MCF 10A (cell line): ENCODE measurements around the gene TP53BP2. TPM values are rescaled to one million over a fixed set of nuclear protein-coding genes. Genes with fewer than 3 reads are reported as not detected.

Experiments used
- BruUV-seq: library from RNA; stranded (reverse); fragments of 400-500 nt; replicated peaks from 2 replicates; lab custom pipeline; 2021; lab: Mats Ljungman, UMichigan
- CTCF ChIA-PET: fragments of 300-600 bp; sonication (Branson Sonifier 250); formaldehyde crosslinking; extraction: SDS; loops from one replicate; lab custom pipeline; 2021; ENCODE audit warnings: antibody characterized with exemption, inconsistent platforms; lab: Yijun Ruan, JAX
- POLR2A ChIA-PET: fragments of 300-600, 350-650 bp; sonication (Branson Sonifier 250); formaldehyde crosslinking; extraction: SDS; loops from one replicate; lab custom pipeline; 2020; ENCODE audit warnings: antibody characterized with exemption, inconsistent platforms; lab: Yijun Ruan, JAX
- DNase-seq: peaks from one replicate; pipeline ENCODE4 v3.0.0-alpha.2; 2018; ENCODE audit not compliant: unreplicated experiment
- H3K27ac Mint-ChIP-seq: one replicate; pipeline ENCODE4 v1.8.0; 2022; ENCODE audit warnings: mild to moderate bottlenecking, low read depth, mixed read lengths; ENCODE audit not compliant: unreplicated experiment
- H3K27me3 Mint-ChIP-seq: one replicate; pipeline ENCODE4 v1.8.0; 2022; ENCODE audit warnings: mixed read lengths; ENCODE audit not compliant: insufficient read depth, unreplicated experiment
- H3K36me3 Mint-ChIP-seq: one replicate; pipeline ENCODE4 v1.8.0; 2022; ENCODE audit warnings: mild to moderate bottlenecking, moderate library complexity, mixed read lengths; ENCODE audit not compliant: insufficient read depth, unreplicated experiment
- H3K4me1 Mint-ChIP-seq: one replicate; pipeline ENCODE4 v1.8.0; 2022; ENCODE audit warnings: mixed read lengths; ENCODE audit not compliant: insufficient read depth, unreplicated experiment
- H3K4me3 Mint-ChIP-seq: one replicate; pipeline ENCODE4 v1.8.0; 2022; ENCODE audit warnings: mild to moderate bottlenecking, moderate library complexity, mixed read lengths; ENCODE audit not compliant: unreplicated experiment
- H3K9me3 Mint-ChIP-seq: one replicate; pipeline ENCODE4 v1.8.0; 2022; ENCODE audit warnings: mixed read lengths; ENCODE audit not compliant: unreplicated experiment
- intact Hi-C: fragments of 100-400 bp; cut with micrococcal nuclease; formaldehyde crosslinking; loops from 2 replicates; pipeline ENCODE4 v1.14.1; 2022
- total RNA-seq: library from RNA; stranded (reverse); gene quantifications from 2 replicates; pipeline ENCODE4 v1.2.3, GENCODE V29; 2022
- TF ChIP-seq, protein P1 (sequence below): fragments of 200-600 bp; IDR thresholded peaks from one replicate; pipeline ENCODE4 v1.8.0; 2022; ENCODE audit warnings: antibody characterized with exemption, mild to moderate bottlenecking; ENCODE audit not compliant: unreplicated experiment

Gene TP53BP2
- total RNA-seq, 1 experiment from 2014 or later = 64.0 TPM

DNA sequence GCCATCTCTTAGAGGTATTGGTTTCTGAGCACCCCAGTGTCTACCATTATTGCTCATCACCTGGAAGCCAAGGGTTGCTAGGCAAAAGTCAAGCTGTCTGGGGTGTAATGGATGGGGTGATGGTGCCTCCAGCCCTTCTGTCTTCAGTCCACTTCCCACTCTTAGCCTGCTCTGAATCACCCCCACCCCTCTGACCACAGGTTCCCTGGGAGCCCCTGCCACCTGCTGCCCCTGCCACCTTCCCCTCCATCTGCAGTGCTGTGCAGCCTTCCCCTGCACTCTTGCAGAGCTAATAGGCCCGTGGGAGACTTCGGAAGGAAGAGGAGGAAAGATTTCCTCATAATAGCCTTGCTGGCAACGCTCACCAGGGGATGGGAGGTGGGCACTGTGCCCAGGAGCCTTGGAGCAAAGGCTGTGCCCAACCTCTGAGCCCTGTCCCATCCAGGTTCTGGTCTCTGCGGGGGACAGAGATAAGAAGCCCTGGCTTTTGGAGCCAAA, 97.9 kb downstream of the TP53BP2 start:
- Mint-ChIP-seq H3K4me3 (no peak overlapping the region), H3K4me1 (peaks cover 12% of the 10 kb centered on the region), H3K27ac (peak overlapping the region; percentile 4), H3K9me3 (no peaks in the 10 kb centered on the region), H3K27me3 (no peaks in the 10 kb centered on the region), H3K36me3 (peaks cover 98% of the 10 kb centered on the region)
- intact Hi-C loops = no loop called here
- DNase-seq = peak; percentile 94
- POLR2A ChIA-PET = interaction anchor here (0.6 to 1.7 kb wide), 5 partner anchors 9 to 50 kb away, joined by 3 to 8 read pairs (median 3); no protein-coding TSS in a partner anchor
- BruUV-seq = no TSS peak
- TF ChIP-seq, protein P1, sequence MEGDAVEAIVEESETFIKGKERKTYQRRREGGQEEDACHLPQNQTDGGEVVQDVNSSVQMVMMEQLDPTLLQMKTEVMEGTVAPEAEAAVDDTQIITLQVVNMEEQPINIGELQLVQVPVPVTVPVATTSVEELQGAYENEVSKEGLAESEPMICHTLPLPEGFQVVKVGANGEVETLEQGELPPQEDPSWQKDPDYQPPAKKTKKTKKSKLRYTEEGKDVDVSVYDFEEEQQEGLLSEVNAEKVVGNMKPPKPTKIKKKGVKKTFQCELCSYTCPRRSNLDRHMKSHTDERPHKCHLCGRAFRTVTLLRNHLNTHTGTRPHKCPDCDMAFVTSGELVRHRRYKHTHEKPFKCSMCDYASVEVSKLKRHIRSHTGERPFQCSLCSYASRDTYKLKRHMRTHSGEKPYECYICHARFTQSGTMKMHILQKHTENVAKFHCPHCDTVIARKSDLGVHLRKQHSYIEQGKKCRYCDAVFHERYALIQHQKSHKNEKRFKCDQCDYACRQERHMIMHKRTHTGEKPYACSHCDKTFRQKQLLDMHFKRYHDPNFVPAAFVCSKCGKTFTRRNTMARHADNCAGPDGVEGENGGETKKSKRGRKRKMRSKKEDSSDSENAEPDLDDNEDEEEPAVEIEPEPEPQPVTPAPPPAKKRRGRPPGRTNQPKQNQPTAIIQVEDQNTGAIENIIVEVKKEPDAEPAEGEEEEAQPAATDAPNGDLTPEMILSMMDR = no peak
- CTCF ChIA-PET = interaction anchor here (0.9 to 7.4 kb wide), 8 partner anchors 9 to 47 kb away, joined by 3 to 70 read pairs (median 34); no protein-coding TSS in a partner anchor

DNA sequence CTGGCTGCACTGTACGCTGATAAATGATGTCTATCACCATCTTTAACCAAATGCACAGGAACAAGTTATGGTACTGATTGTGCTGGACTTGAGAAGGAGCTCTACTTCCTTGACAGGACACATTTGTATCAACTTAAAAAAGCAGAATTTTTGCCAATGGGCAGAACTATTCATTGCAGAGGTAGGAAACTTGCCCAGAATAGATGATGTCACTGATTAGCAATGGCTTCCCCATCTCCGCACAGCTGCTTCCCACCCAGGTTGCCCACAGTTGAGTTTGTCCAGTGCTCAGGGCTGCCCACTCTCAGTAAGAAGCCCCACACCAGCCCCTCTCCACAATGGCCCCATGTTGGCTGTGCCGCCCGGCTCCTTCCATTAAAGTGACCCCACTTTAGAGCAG, 100.0 kb downstream of the TP53BP2 start:
- POLR2A ChIA-PET = interaction anchor here (0.8 to 1.8 kb wide), 7 partner anchors 11 to 46 kb away, joined by 3 to 6 read pairs (median 3); no protein-coding TSS in a partner anchor
- no peak overlapping the region for H3K27ac Mint-ChIP-seq

GRCh38 chr1:223742856-223743517, 102.8 kb downstream of the TP53BP2 start:
- CTCF ChIA-PET = interaction anchor here (0.5 to 2.9 kb wide), 6 partner anchors 31 to 56 kb away, joined by 3 to 17 read pairs (median 4); partner anchors contain the start of gene CAPN2
- H3K27ac Mint-ChIP-seq = peak overlapping the region; percentile 75

More for the DNA sequence above, 100.0 kb downstream of the TP53BP2 start:
- Mint-ChIP-seq H3K4me3 (no peak overlapping the region), H3K9me3 (no peaks in the 10 kb centered on the region), H3K27me3 (no peaks in the 10 kb centered on the region), H3K36me3 (peaks cover 95% of the 10 kb centered on the region), H3K4me1 (peaks cover 12% of the 10 kb centered on the region)
- intact Hi-C loops = no loop called here
- DNase-seq = no peak
- TF ChIP-seq, protein P1 = no peak
- TSS peak; percentile 2 for BruUV-seq
- CTCF ChIA-PET = interaction anchor here (0.7 to 1.8 kb wide), 7 partner anchors 23 to 50 kb away, joined by 3 to 12 read pairs (median 4); no protein-coding TSS in a partner anchor

More at GRCh38 chr1:223742856-223743517, 102.8 kb downstream of the TP53BP2 start:
- H3K9me3 Mint-ChIP-seq = no peaks in the 10 kb centered on the region
- no peaks in the 10 kb centered on the region for H3K27me3 Mint-ChIP-seq
- no TSS peak for BruUV-seq
- no peak for DNase-seq
- intact Hi-C loops = no loop called here
- TF ChIP-seq, protein P1 = no peak
- H3K4me3 Mint-ChIP-seq = no peak overlapping the region
- peaks cover 92% of the 10 kb centered on the region for H3K36me3 Mint-ChIP-seq
- POLR2A ChIA-PET = interaction anchor here (0.6 to 6.2 kb wide), 3 partner anchors 17 to 48 kb away, joined by 3 to 64 read pairs (median 53); no protein-coding TSS in a partner anchor
- peaks cover 35% of the 10 kb centered on the region for H3K4me1 Mint-ChIP-seq
